Stimulated activated CD4-positive, alpha-beta T cell treated with anti-CD3 and anti-CD28 coated beads, Interleukin-2, amount 100 ng/mL, for 4 hours (primary cell): Measurements from ENCODE around the gene TMEM217.
A peak's percentile ranks its signal among the peaks of the same experiment; 100 is the strongest.

Experiments used
- DNase-seq: peaks from one replicate; pipeline ENCODE4 v3.0.0-alpha.2; 2020; ENCODE audit warnings: low read depth

TMEM217 gene

DNA sequence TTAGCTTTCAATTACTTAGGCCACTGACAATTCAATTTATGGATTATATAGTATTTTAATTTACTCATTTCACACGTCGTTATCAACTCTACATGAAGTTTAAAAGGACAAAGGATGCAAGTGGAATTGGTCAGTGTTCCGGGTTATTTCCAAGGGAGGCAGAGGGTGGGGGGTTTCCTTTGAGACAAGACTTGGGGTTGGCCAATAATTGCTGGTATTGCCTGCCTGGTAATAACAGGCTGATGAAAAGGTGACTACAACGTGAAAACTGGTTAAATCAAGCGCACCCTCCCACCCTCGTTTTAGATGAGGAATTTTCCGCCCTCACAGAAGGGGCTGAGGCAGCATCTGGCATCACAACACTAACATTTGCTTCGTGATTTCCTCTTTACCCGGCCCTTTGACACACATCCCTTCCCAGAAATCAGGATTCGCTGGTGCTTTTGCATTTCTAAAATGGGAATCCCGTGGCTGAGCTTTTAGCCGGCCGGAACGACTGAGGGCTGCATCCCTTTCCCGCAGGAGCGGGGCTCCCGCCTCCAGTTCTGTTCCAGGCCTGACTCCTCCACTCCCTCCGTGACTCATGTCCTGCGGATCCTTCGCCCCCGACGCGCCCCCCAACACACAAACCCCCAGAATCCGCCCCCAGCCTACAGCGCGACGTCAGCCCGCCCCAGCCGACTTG is 89.0 kb downstream of the TMEM217 start:
- DNase-seq, result peak; percentile 49

DNA sequence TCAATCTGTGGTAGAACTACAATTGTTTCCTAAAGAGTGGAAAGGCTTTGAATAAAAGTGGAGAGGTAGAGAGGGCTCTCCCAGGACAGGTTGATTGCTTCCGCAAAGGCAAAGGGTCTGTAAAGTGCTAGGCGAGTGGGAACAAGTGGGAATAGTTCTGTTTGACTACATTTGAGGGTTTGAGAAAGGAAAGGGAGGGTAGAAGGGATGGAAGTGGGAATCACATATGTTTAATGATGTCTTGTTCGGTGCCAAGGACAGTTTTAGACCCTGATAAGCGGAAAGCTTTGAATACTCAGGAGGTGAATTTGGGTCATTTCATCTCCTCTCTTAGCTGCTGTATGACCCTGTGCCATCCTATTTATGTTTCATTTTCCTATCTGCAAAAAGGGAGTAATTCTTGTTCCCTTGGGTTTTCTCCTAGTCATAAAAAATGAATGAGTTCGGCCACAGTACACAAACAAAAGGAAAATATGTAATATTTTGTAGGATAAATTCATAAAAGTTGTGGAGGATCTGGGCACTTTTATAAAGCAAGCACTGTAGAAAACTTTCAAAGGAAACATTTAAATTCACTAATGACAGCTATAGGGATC is 89.7 kb downstream of the TMEM217 start:
- DNase-seq, result no peak

DNA sequence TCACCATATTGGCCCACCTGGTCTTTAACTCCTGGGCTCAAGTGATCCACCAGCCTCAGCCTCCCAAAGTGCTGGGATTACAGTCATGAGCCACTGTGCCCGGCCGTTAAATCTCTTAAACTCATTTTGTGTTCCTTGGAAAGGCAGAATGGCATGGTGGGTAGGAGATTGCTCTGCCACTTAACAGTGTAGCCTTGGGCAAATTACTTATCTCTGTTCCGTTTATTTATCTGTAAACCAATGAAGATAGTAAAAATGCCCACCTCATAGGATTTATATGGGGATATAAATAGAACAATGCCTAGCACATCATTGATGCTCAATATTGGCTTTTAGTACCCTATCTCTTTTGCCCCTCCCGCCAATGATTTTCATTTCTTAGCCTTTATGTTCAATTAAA is 95.2 kb downstream of the TMEM217 start:
- no peak for DNase-seq
